Endothelial cell of umbilical vein (primary cell): ENCODE results near the gene CACNB1. TPM values are rescaled to one million over a fixed set of nuclear protein-coding genes. Genes with fewer than 3 reads are reported as not detected.

Experiments used
- BruUV-seq: library from RNA; stranded (reverse); fragments of 400-500 nt; replicated peaks from 2 replicates; lab custom pipeline; 2021; lab: Mats Ljungman, UMichigan
- CTCF ChIA-PET: fragments of 300-600, 350-600 bp; sonication (Branson Sonifier 250); formaldehyde crosslinking; loops from one replicate; lab custom pipeline; 2021; ENCODE audit warnings: antibody characterized with exemption, inconsistent platforms; lab: Charles Lee
- POLR2A ChIA-PET: fragments of 300-600, 350-600 bp; sonication (Branson Sonifier 250); formaldehyde crosslinking; loops from one replicate; lab custom pipeline; 2021; ENCODE audit warnings: antibody characterized with exemption, inconsistent platforms; lab: Charles Lee
- DNase-seq: peaks from one replicate; pipeline ENCODE4 v3.0.0-alpha.2; 2011; ENCODE audit warnings: low read depth, low spot score
- FAIRE-seq: peaks from 2 replicates; lab custom pipeline; 2011; peaks lifted over from hg19 to GRCh38; lab: Jason Lieb, UNC
- H2AFZ ChIP-seq: 2 replicates; pipeline ENCODE4 v1.6.0; 2012; ENCODE audit warnings: low read depth, low read length, control low read depth, inconsistent platforms
- H3K27ac ChIP-seq: 2 replicates; pipeline ENCODE4 v1.5.1; 2011; ENCODE audit warnings: low read depth, mild to moderate bottlenecking, control low read depth, low read length, moderate library complexity; ENCODE audit not compliant: insufficient read depth
- H3K27me3 ChIP-seq, 2 experiments: 2 replicates each; pipeline versions ENCODE4 v1.6.0 to v1.6.1; 2011; ENCODE audit warnings: low read length in 2 of 2, mixed read lengths in 1 of 2; ENCODE audit not compliant: control insufficient read depth in 2 of 2, insufficient read depth in 2 of 2
- H3K36me3 ChIP-seq, 2 experiments: 2 replicates in 1 of 2; 3 replicates in 1 of 2; pipeline ENCODE4 v1.5.1; 2011; ENCODE audit warnings: low read length in 2 of 2, mild to moderate bottlenecking in 1 of 2, moderate library complexity in 1 of 2; ENCODE audit not compliant: control insufficient read depth in 2 of 2, insufficient read depth in 2 of 2; ENCODE audit errors: extremely low read depth in 1 of 2
- H3K4me1 ChIP-seq: 3 replicates; pipeline ENCODE4 v1.5.1; 2011; ENCODE audit warnings: mild to moderate bottlenecking, low read length; ENCODE audit not compliant: control insufficient read depth, insufficient read depth; ENCODE audit errors: extremely low read depth
- H3K4me2 ChIP-seq: 2 replicates; pipeline ENCODE4 v1.6.1; 2011; ENCODE audit warnings: low read length, control low read depth, mixed read lengths; ENCODE audit not compliant: insufficient read depth
- H3K4me3 ChIP-seq, 3 experiments: fragments of 200-600 bp in 1 of 3; sonication (generic), shearing (Covaris generic) in 1 of 3; replicated peaks in 1 of 3; 2 replicates each; pipeline ENCODE4 v1.5.1; 2011 to 2016; ENCODE audit warnings: control low read depth in 3 of 3, low read length in 3 of 3, mild to moderate bottlenecking in 2 of 3, inconsistent platforms in 1 of 3, low read depth in 1 of 3, moderate library complexity in 1 of 3; ENCODE audit not compliant: insufficient read depth in 1 of 3
- H3K79me2 ChIP-seq: 2 replicates; pipeline ENCODE4 v1.6.0; 2012; ENCODE audit warnings: low read length, inconsistent platforms; ENCODE audit not compliant: control insufficient read depth, insufficient read depth
- H3K9ac ChIP-seq: replicated peaks from 2 replicates; pipeline ENCODE3; 2011; ENCODE audit warnings: low read length, control low read depth; ENCODE audit not compliant: insufficient read depth; ENCODE audit errors: extremely low read depth
- H3K9me1 ChIP-seq: replicated peaks from 3 replicates; pipeline ENCODE4 v1.6.0; 2011; ENCODE audit warnings: mild to moderate bottlenecking, low read length; ENCODE audit not compliant: control insufficient read depth, insufficient read depth; ENCODE audit errors: extremely low read depth
- H3K9me3 ChIP-seq: replicated peaks from 2 replicates; pipeline ENCODE4 v1.5.1; 2012; ENCODE audit warnings: low read length, inconsistent platforms; ENCODE audit not compliant: control insufficient read depth, insufficient read depth
- H4K20me1 ChIP-seq: replicated peaks from 2 replicates; pipeline ENCODE3; 2011; ENCODE audit warnings: mild to moderate bottlenecking, low read length; ENCODE audit not compliant: control insufficient read depth, insufficient read depth; ENCODE audit errors: extremely low read depth
- EZH2 ChIP-seq: IDR thresholded peaks from 2 replicates; pipeline ENCODE4 v1.6.1; 2012; ENCODE audit warnings: borderline replicate concordance, low read depth, mild to moderate bottlenecking, moderate library complexity, low read length, inconsistent platforms; ENCODE audit not compliant: severe bottlenecking
- FOS ChIP-seq: IDR thresholded peaks from 2 replicates; pipeline ENCODE4 v1.6.1; 2011; ENCODE audit warnings: mild to moderate bottlenecking, low read length, moderate library complexity, borderline replicate concordance; ENCODE audit not compliant: insufficient read depth
- GATA2 ChIP-seq: IDR thresholded peaks from 2 replicates; pipeline ENCODE4 v1.7.0; 2011; ENCODE audit warnings: low read depth, mild to moderate bottlenecking, moderate library complexity, mixed read lengths, low read length; ENCODE audit not compliant: insufficient read length, insufficient read depth
- JUN ChIP-seq: IDR thresholded peaks from 2 replicates; pipeline ENCODE4 v1.6.1; 2011; ENCODE audit warnings: borderline replicate concordance, low read depth; ENCODE audit not compliant: insufficient read length, insufficient read depth
- MYC ChIP-seq: IDR thresholded peaks from one replicate; pipeline ENCODE4 v1.6.1; 2011; ENCODE audit warnings: mild to moderate bottlenecking, low read depth, low read length
- POLR2A ChIP-seq: IDR thresholded peaks from 2 replicates; pipeline ENCODE4 v1.6.1; 2012; ENCODE audit warnings: low read depth, mild to moderate bottlenecking, control low read depth, low read length
- POLR2AphosphoS5 ChIP-seq: IDR thresholded peaks from 2 replicates; pipeline ENCODE4 v1.6.1; 2012; ENCODE audit warnings: low read depth, mild to moderate bottlenecking, control low read depth, low read length, moderate library complexity; ENCODE audit not compliant: insufficient read depth
- dilution Hi-C: fragments of 300-500 bp; cut with MboI; formaldehyde crosslinking; loops from one replicate; pipeline ENCODE4 v1.15.0; 2019; ENCODE audit warnings: low sequenced_read_pairs; ENCODE audit not compliant: extremely low pct_ligation_motif_present
- intact Hi-C: fragments of 100-400 bp; cut with micrococcal nuclease; formaldehyde crosslinking; loops from one replicate; pipeline ENCODE4 v1.10.0; 2022
- polyA plus RNA-seq, 4 experiments: library from polyadenylated mRNA; depleted of rRNA in 3 of 4; stranded (reverse) in 3 of 4; unstranded in 1 of 4; fragments of >200 nt; gene quantifications; 2 replicates each; pipeline versions ENCODE4 v1.2.1 to v1.2.3, GENCODE V29; 2011 to 2012; ENCODE audit warnings: missing spikeins in 1 of 4
- total RNA-seq: library from RNA; stranded (reverse); gene quantifications from 2 replicates; pipeline ENCODE4 v1.2.3, GENCODE V29; 2021
- TF ChIP-seq, protein P1 (sequence below): IDR thresholded peaks from 2 replicates; pipeline ENCODE4 v1.6.1; 2011; ENCODE audit not compliant: insufficient read depth, insufficient read length
- TF ChIP-seq, protein P2 (sequence below), 2 donors: IDR thresholded peaks; 1 replicate in 1 of 2; 2 replicates in 1 of 2; pipeline ENCODE4 v1.5.1; 2011; ENCODE audit warnings: low read length in 2 of 2, mild to moderate bottlenecking in 2 of 2, moderate library complexity in 2 of 2, control low read depth in 1 of 2, inconsistent platforms in 1 of 2, low read depth in 1 of 2; ENCODE audit not compliant: insufficient read depth in 1 of 2; ENCODE audit errors: extremely low read depth in 1 of 2

CACNB1 gene
- total and polyA plus RNA-seq, 2 donors (not counting 3 experiments of a cell fraction or from before 2014, with no cell fraction given): 4.7 to 12.3 TPM

DNA sequence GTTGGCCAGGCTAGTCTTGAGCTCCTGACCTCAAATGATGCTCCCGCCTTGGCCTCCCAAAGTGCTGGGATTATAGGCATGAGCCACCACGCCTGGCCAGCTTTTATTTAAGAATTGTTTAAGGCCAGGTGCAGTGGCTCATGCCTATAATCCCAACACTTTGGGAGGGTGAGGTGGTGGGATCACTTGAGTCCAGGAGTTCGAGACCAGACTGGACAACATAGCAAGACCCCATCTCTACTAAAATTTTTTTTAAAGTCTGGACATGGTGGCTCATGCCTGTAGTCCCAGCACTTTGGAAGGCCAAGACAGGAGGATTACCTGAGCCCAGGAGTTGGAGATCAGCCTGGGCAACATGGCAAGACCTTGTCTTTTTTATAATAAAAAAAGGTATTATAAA is 51.2 kb downstream of the CACNB1 start:
- Histone ChIP-seq H3K4me3 (no peak overlapping the region), H2AFZ (no peak overlapping the region), H3K4me2 (no peak overlapping the region), H3K4me1 (no peaks in the 10 kb centered on the region), H3K27me3 (peaks cover 13 to 26% of the 10 kb centered on the region in 2 experiments), H3K9me1 (no peaks in the 10 kb centered on the region), H3K9ac (no peak overlapping the region), H3K79me2 (no peaks in the 10 kb centered on the region), H3K9me3 (no peaks in the 10 kb centered on the region), H3K27ac (no peak overlapping the region), H4K20me1 (no peaks in the 10 kb centered on the region), H3K36me3 (no peaks in the 10 kb centered on the region)
- FAIRE-seq: no peak
- TF ChIP-seq, protein P1, sequence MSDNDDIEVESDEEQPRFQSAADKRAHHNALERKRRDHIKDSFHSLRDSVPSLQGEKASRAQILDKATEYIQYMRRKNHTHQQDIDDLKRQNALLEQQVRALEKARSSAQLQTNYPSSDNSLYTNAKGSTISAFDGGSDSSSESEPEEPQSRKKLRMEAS: no peak
- TF ChIP-seq FOS (no peak), GATA2 (no peak), POLR2AphosphoS5 (no peak), MYC (no peak), POLR2A (no peak), EZH2 (no peak)
- intact Hi-C loops (no loop called here), dilution Hi-C loops (no loop called here)
- ChIA-PET CTCF (interaction anchor here (0.7 to 14.1 kb wide), 3 partner anchors 28 to 479 kb away, joined by 4 to 550 read pairs (median 4); no protein-coding TSS in a partner anchor), POLR2A (no interaction called here)
- no TSS peak for BruUV-seq
- no peak for DNase-seq

DNA sequence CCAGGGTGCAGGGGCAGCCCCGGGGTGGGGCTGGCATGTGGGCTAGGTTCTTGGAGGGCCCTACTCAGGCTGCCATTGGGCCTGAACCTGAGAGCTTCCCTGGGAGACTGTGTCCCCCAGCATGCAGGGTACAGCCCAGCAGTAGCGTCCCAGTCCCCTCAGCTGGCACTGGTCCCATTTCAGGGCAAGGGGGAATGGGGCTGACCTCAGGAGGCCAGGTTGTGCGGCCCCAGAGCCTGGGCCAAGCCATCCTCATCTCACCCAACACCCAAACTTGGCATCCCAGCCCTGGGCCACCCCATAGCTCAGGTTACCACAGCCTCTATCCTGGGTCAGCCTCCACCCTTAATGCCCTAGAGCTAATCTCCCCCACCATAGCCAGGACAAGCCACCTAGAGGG is 52.3 kb downstream of the CACNB1 start:
- Histone ChIP-seq H3K4me2 (no peak overlapping the region), H3K9me1 (no peaks in the 10 kb centered on the region), H3K79me2 (no peaks in the 10 kb centered on the region), H3K36me3 (no peaks in the 10 kb centered on the region), H3K4me1 (no peaks in the 10 kb centered on the region), H3K27ac (no peak overlapping the region), H3K9ac (no peak overlapping the region), H3K4me3 (no peak overlapping the region), H4K20me1 (no peaks in the 10 kb centered on the region), H3K9me3 (no peaks in the 10 kb centered on the region), H2AFZ (no peak overlapping the region), H3K27me3 (peaks cover 4 to 15% of the 10 kb centered on the region in 2 experiments)
- TF ChIP-seq EZH2 (no peak), JUN (no peak), FOS (no peak), POLR2A (no peak), GATA2 (no peak), POLR2AphosphoS5 (no peak), MYC (no peak)
- TF ChIP-seq, protein P1: no peak
- TF ChIP-seq, protein P2, sequence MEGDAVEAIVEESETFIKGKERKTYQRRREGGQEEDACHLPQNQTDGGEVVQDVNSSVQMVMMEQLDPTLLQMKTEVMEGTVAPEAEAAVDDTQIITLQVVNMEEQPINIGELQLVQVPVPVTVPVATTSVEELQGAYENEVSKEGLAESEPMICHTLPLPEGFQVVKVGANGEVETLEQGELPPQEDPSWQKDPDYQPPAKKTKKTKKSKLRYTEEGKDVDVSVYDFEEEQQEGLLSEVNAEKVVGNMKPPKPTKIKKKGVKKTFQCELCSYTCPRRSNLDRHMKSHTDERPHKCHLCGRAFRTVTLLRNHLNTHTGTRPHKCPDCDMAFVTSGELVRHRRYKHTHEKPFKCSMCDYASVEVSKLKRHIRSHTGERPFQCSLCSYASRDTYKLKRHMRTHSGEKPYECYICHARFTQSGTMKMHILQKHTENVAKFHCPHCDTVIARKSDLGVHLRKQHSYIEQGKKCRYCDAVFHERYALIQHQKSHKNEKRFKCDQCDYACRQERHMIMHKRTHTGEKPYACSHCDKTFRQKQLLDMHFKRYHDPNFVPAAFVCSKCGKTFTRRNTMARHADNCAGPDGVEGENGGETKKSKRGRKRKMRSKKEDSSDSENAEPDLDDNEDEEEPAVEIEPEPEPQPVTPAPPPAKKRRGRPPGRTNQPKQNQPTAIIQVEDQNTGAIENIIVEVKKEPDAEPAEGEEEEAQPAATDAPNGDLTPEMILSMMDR (IDR thresholded peaks at IDR 0.05; ENCODE audit: extremely low read depth in 1 of 2, insufficient read depth in 1 of 2, low read depth in 1 of 2, low read length in 2 of 2): no peak
- ChIA-PET CTCF (interaction anchor here (1.1 to 14.1 kb wide), 4 partner anchors 8 to 161 kb away, joined by 3 to 550 read pairs (median 4); no protein-coding TSS in a partner anchor), POLR2A (interaction anchor here (1.2 kb wide), 1 partner anchor 9 kb away, joined by 3 read pairs; no protein-coding TSS in a partner anchor)
- no TSS peak for BruUV-seq
- dilution Hi-C loops (no loop called here), intact Hi-C loops (no loop called here)
- FAIRE-seq: no peak
- no peak for DNase-seq
